Activated naive CD8-positive, alpha-beta T cell treated with anti-CD3 and anti-CD28 coated beads for 36 hours (primary cell): ENCODE results near the gene NOTCH1. TPM values are rescaled to one million over a fixed set of nuclear protein-coding genes. Genes with fewer than 3 reads are reported as not detected.

Experiments
- DNase-seq: peaks from one replicate; pipeline ENCODE4 v3.0.0; 2021
- H3K27ac Mint-ChIP-seq: one replicate; pipeline ENCODE4 v1.8.0; 2022; ENCODE audit warnings: mild to moderate bottlenecking, moderate library complexity, mixed read lengths
- H3K27me3 Mint-ChIP-seq: one replicate; pipeline ENCODE4 v1.8.0; 2022; ENCODE audit warnings: mild to moderate bottlenecking, mixed read lengths
- H3K36me3 Mint-ChIP-seq: one replicate; pipeline ENCODE4 v1.8.0; 2021; ENCODE audit warnings: mild to moderate bottlenecking, mixed read lengths
- H3K4me1 Mint-ChIP-seq: one replicate; pipeline ENCODE4 v1.8.0; 2021; ENCODE audit warnings: mixed read lengths
- H3K4me3 Mint-ChIP-seq: one replicate; pipeline ENCODE4 v1.8.0; 2022; ENCODE audit warnings: mild to moderate bottlenecking, moderate library complexity, mixed read lengths
- H3K9me3 Mint-ChIP-seq: one replicate; pipeline ENCODE4 v1.8.0; 2022; ENCODE audit warnings: mixed read lengths
- total RNA-seq, 2 experiments: library from RNA; stranded (reverse); gene quantifications; one replicate each; pipeline ENCODE4 v1.2.3, GENCODE V29; 2021

NOTCH1 gene
- total RNA-seq, 2 experiments from 2014 or later: 48.2 to 51.6 TPM

- no peak for DNase-seq
- H3K9me3 Mint-ChIP-seq: no peaks in the 10 kb centered on the region
- H3K36me3 Mint-ChIP-seq: peaks cover 7% of the 10 kb centered on the region
- H3K4me1 Mint-ChIP-seq: no peaks in the 10 kb centered on the region
- no peak overlapping the region for H3K27ac Mint-ChIP-seq
- no peaks in the 10 kb centered on the region for H3K27me3 Mint-ChIP-seq
- H3K4me3 Mint-ChIP-seq: no peak overlapping the region
Measured at GRCh38 chr9:136515276-136515675, 30.6 kb downstream of the NOTCH1 start.

- peaks cover 7% of the 10 kb centered on the region for H3K36me3 Mint-ChIP-seq
- no peaks in the 10 kb centered on the region for H3K27me3 Mint-ChIP-seq
- H3K27ac Mint-ChIP-seq: no peak overlapping the region
- H3K4me1 Mint-ChIP-seq: no peaks in the 10 kb centered on the region
- DNase-seq: no peak
- no peaks in the 10 kb centered on the region for H3K9me3 Mint-ChIP-seq
- H3K4me3 Mint-ChIP-seq: no peak overlapping the region
Measured at GRCh38 chr9:136514022-136514714, 31.7 kb downstream of the NOTCH1 start.

- no peak overlapping the region for H3K4me3 Mint-ChIP-seq
- H3K27ac Mint-ChIP-seq: no peak overlapping the region
- no peaks in the 10 kb centered on the region for H3K9me3 Mint-ChIP-seq
- H3K36me3 Mint-ChIP-seq: peaks cover 7% of the 10 kb centered on the region
- H3K27me3 Mint-ChIP-seq: no peaks in the 10 kb centered on the region
- DNase-seq: no peak
- H3K4me1 Mint-ChIP-seq: no peaks in the 10 kb centered on the region
Measured at GRCh38 chr9:136513191-136513590, 32.7 kb downstream of the NOTCH1 start.

DNA sequence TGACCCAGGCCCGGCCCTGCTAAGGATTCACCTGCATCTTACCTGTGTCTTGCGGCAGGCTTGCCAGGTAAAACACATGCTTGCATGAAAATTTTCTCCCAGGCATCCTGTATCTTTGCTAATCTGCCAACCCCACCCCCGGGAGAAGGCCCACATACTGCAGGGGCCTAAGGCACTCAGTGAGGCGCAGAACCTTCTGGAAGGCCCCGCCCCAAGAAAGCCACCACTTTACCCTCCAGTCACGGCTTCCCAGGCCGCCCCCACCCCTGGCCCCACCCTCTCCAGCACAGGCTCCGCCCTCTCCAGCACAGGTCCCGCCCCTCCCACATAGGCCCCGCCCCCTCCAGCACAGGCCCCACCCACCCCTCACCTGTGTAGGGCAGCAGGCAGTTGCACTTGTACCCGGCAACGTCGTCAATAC is 33.2 kb downstream of the NOTCH1 start:
- H3K27ac Mint-ChIP-seq: no peak overlapping the region

DNA sequence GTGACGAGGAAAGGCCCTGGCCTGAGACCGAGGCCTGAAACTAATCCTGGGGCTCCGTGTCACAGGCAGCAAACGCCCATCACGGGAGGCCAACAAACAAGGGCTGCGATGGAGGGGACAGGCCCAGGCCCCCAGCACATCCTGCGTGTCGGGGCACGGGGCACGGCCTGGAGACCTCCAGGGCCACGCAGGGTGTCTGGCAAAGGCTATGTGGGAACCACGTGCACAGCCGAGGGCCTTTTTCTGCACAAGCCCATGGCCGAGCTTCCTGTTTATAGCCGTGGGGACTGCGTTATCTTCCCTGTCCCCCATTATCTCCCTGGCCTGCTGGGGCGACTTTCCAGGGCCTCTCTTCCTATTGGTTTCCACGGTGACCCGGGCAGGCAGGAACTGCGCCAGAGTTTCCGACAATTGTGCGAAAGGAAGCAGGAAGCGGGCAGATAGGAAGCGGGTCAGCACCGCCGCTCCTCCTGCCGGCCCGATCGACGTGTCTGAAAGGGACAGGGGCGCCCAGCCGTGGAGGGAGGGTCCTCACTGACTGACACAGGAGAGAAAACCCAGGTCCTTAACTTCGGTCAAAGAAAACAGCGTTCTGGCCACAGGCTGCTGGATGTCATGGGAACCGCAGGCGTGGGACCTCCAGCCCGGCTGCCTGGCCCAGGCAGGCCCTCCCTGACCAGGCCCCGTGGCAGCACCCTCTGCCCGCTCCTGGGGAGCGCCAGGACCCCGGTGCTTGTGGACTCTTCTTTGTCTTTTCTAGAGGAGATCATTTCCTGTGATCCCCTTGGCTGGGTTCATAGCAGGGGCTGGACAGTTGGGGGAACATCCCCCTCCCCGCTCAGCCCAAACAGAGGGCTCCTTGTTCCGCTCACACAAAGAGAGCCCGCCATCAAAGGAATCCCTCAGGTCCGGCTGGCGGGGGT is 33.9 kb downstream of the NOTCH1 start:
- no peak for DNase-seq
- H3K27ac Mint-ChIP-seq: no peak overlapping the region
- H3K4me3 Mint-ChIP-seq: no peak overlapping the region
- no peaks in the 10 kb centered on the region for H3K9me3 Mint-ChIP-seq
- no peaks in the 10 kb centered on the region for H3K4me1 Mint-ChIP-seq
- H3K27me3 Mint-ChIP-seq: no peaks in the 10 kb centered on the region
- peaks cover 7% of the 10 kb centered on the region for H3K36me3 Mint-ChIP-seq

More for the DNA sequence above, 33.2 kb downstream of the NOTCH1 start:
- H3K4me3 Mint-ChIP-seq: no peak overlapping the region
- no peak for DNase-seq
- H3K36me3 Mint-ChIP-seq: peaks cover 7% of the 10 kb centered on the region
- no peaks in the 10 kb centered on the region for H3K9me3 Mint-ChIP-seq
- H3K4me1 Mint-ChIP-seq: no peaks in the 10 kb centered on the region
- no peaks in the 10 kb centered on the region for H3K27me3 Mint-ChIP-seq

DNA sequence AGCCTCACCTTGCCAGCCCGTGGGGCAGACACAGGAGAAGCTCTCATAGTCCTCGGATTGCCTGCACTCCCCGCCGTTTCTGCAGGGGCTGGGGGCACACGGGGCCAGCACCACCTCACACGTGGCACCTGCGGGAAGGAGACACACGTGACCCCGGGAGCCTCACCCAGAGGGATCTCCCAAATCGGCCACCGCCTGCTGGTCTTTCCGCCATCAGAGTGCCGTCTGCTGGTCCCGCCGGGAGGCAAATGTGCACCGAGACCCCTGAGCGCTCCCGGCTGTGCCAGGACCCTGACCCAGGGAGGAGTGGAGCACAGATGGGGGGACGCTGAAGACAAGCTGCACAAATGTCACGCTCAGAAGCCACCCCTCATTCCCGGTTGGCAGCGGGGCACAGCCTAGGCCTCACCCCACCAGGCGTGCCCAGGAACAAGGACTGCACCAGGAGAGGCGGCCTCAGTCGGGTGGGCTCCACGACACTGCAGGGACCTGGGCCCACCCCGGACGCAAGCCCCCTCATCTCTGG is 34.6 kb downstream of the NOTCH1 start:
- Mint-ChIP-seq H3K36me3 (peaks cover 7% of the 10 kb centered on the region), H3K9me3 (no peaks in the 10 kb centered on the region), H3K27me3 (no peaks in the 10 kb centered on the region), H3K4me1 (no peaks in the 10 kb centered on the region), H3K4me3 (no peak overlapping the region), H3K27ac (no peak overlapping the region)
- DNase-seq: no peak

DNA sequence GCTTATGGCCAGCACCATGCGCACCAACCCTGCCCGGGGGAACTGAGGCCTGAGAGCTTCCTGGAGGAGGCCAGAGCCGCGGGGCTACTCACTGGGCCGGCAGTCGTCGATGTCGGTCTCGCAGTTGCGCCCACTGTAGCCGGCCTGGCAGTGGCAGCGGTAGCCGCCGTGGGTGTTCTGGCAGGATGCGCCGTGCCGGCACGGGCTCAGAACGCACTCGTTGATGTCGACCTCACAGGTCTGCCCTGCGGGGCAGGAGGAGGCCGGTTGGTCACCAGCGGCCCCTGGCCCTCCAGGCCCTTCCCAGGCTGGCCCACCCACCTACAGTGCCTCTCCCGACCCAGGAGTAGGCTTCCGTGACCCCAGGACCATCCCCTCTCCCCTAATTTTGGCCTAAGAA is 35.3 kb downstream of the NOTCH1 start:
- Mint-ChIP-seq H3K9me3 (no peaks in the 10 kb centered on the region), H3K27me3 (no peaks in the 10 kb centered on the region), H3K36me3 (peaks cover 7% of the 10 kb centered on the region), H3K27ac (no peak overlapping the region), H3K4me1 (no peaks in the 10 kb centered on the region), H3K4me3 (no peak overlapping the region)
- no peak for DNase-seq

- no peak for DNase-seq
- Mint-ChIP-seq H3K36me3 (peaks cover 3% of the 10 kb centered on the region), H3K27ac (no peak overlapping the region), H3K4me1 (no peaks in the 10 kb centered on the region), H3K4me3 (no peak overlapping the region), H3K27me3 (no peaks in the 10 kb centered on the region), H3K9me3 (no peaks in the 10 kb centered on the region)
Measured at GRCh38 chr9:136509549-136509948, 36.3 kb downstream of the NOTCH1 start.

DNA sequence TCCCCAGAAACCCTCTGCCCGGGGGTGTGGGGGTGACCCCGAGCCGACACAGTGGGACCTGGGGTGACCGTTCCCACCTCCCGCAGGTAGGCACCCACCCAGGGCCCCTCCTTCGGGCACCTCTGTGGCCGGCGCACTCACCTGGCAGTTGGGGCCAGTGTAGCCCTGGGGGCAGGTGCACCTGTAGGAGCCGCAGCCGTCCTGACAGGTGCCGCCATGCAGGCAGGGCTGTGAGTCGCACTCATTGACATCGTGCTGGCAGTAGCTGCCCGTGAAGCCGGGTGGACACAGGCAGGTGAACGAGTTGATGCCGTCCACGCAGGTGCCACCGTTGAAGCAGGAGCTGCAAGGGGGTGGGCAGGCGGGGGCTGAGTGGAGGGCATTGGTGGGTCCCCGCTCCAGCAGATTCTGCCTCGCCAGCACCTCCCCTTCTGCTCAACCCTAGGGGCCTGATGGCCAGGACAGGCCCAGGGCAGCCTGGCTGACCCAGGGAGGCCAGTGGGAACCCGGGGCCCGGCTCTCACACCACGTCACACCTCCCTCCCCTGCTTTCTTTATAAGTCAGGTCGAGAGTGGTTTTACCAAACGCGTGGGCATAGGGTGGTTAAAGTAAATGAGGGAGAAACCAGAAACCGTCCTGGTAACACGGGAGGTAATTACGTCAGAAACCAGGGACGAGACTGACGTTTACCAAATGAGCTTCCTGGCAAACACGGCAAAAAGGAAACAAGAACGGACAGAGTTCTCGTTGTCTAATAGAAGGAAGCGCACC is 36.9 kb downstream of the NOTCH1 start:
- Mint-ChIP-seq H3K27me3 (no peaks in the 10 kb centered on the region), H3K4me1 (no peaks in the 10 kb centered on the region), H3K9me3 (no peaks in the 10 kb centered on the region), H3K4me3 (no peak overlapping the region), H3K27ac (no peak overlapping the region), H3K36me3 (peaks cover 3% of the 10 kb centered on the region)
- no peak for DNase-seq

DNA sequence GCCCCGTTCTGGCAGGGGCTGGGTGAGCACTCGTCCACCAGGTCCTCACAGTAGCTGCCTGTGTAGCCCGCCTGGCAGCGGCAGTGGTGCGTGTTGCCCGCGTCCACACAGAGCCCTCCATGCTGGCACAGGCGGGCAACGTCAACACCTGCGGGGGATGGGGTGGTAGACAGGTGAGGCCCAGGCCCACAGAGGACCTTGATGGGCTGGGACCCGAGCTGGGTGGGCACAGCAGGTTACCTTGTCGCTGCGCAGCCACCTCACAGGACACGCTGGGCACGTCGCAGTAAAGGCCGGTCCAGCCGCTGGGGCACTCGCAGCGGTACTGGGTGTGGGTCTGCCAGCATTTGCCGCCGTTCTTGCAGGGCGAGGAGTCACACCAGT is 37.9 kb downstream of the NOTCH1 start:
- H3K27me3 Mint-ChIP-seq: no peaks in the 10 kb centered on the region
- no peak overlapping the region for H3K4me3 Mint-ChIP-seq
- H3K27ac Mint-ChIP-seq: no peak overlapping the region
- no peaks in the 10 kb centered on the region for H3K36me3 Mint-ChIP-seq
- no peak for DNase-seq
- H3K9me3 Mint-ChIP-seq: no peaks in the 10 kb centered on the region
- H3K4me1 Mint-ChIP-seq: no peaks in the 10 kb centered on the region

DNA sequence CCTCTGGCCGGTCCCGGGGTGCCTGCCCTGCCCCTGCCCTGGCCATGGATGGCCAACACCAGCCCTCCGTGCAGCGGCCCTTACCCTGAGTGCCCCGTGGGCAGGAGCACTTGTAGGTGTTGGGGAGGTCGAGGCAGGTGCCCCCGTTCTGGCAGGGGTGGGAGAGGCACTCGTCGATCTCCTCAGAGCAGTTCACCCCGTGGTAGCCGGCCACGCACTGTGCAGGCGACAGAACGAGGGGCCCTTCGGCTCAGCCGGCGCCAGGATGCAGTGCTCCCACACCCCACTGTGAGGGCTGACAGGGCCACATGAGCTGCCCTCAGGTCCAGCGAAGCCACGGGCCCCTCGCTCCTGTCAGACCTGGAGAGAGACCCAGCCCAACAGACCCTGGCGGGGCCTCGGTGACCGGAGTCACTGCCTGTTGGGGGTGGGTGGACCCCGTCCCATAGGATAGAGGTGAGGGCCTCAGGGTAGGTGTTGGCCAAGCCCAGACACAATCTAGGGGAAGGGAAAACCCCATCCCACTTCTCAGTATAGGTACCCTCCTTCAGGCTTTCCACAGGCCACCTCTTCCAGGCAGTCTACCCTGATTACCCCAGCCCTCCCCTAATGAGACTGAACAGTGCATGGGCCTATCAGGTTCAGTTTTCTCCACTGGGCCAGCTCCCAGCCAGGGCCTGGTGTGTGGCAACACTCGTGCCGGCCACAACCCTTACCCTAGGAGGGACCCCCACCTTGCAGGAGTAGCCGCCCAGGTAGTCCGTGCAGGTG is 38.4 kb downstream of the NOTCH1 start:
- H3K27ac Mint-ChIP-seq: no peak overlapping the region
- DNase-seq: no peak
- no peaks in the 10 kb centered on the region for H3K4me1 Mint-ChIP-seq
- H3K9me3 Mint-ChIP-seq: no peaks in the 10 kb centered on the region
- peaks cover 2% of the 10 kb centered on the region for H3K36me3 Mint-ChIP-seq
- no peaks in the 10 kb centered on the region for H3K27me3 Mint-ChIP-seq
- no peak overlapping the region for H3K4me3 Mint-ChIP-seq

DNA sequence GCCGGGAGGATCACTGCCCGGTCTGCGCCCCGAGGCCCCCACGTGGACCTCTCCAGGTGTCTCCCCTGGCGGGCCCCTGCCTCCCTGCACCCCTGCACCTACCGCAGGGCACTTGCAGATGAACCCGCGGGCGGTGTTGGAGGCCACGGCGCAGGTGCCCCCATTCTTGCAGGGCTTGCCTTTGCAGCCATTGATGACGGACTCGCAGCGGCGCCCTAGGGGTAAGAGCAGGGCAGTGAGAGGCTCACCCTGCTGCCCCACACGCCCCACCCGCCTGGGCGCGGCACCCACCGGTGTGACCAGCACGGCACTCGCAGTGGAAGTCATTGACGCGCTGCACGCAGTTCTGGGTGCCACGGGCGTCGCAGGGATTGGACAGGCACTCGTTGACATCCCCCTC is 39.4 kb downstream of the NOTCH1 start:
- H3K4me3 Mint-ChIP-seq: no peak overlapping the region
- no peak overlapping the region for H3K27ac Mint-ChIP-seq
- H3K27me3 Mint-ChIP-seq: no peaks in the 10 kb centered on the region
- H3K9me3 Mint-ChIP-seq: no peaks in the 10 kb centered on the region
- DNase-seq: no peak
- peaks cover 2% of the 10 kb centered on the region for H3K36me3 Mint-ChIP-seq
- no peaks in the 10 kb centered on the region for H3K4me1 Mint-ChIP-seq

GRCh38 chr9:136505406-136506403 is 40.1 kb downstream of the NOTCH1 start:
- Mint-ChIP-seq H3K27me3 (no peaks in the 10 kb centered on the region), H3K27ac (no peak overlapping the region), H3K36me3 (peaks cover 4% of the 10 kb centered on the region), H3K4me1 (no peaks in the 10 kb centered on the region), H3K4me3 (no peak overlapping the region), H3K9me3 (no peaks in the 10 kb centered on the region)
- DNase-seq: no peak
